Loucy (cell line): ENCODE results near the gene LTF.
"Not testable (repeated sequence)": the region's sequence is repeated elsewhere in the genome, so short reads cannot be mapped to it uniquely, and the experiment has no call there.

Experiments used
- H2AFZ ChIP-seq: fragments of 200-600 bp; sonication (generic); 2 replicates; pipeline ENCODE4 v1.6.0; 2016; ENCODE audit warnings: antibody characterized with exemption, mild to moderate bottlenecking, low read length, moderate library complexity
- H3F3A ChIP-seq: fragments of 200-600 bp; 2 replicates; pipeline ENCODE4 v1.6.0; 2016; ENCODE audit warnings: antibody characterized with exemption, low read depth, mild to moderate bottlenecking
- H3K27me3 ChIP-seq: fragments of 200-600 bp; sonication (generic); 2 replicates; pipeline ENCODE4 v1.6.1; 2014; ENCODE audit warnings: low read length, mild to moderate bottlenecking; ENCODE audit not compliant: insufficient read depth, poor library complexity, severe bottlenecking
- H3K36me3 ChIP-seq: fragments of 200-600 bp; sonication (generic); 2 replicates; pipeline ENCODE4 v1.6.1; 2016; ENCODE audit warnings: low read length; ENCODE audit not compliant: insufficient read depth
- H3K4me1 ChIP-seq: fragments of 200-600 bp; sonication (generic); 2 replicates; pipeline ENCODE4 v1.5.1; 2014; ENCODE audit warnings: low read length, mild to moderate bottlenecking; ENCODE audit not compliant: insufficient read depth, poor library complexity, severe bottlenecking
- H3K4me2 ChIP-seq: fragments of 200-600 bp; sonication (generic); 2 replicates; pipeline ENCODE4 v1.6.0; 2014; ENCODE audit warnings: antibody characterized with exemption, low read length, low read depth, mild to moderate bottlenecking; ENCODE audit not compliant: poor library complexity, severe bottlenecking
- H3K4me3 ChIP-seq: fragments of 200-600 bp; sonication (generic); 2 replicates; pipeline ENCODE4 v1.5.1; 2014; ENCODE audit warnings: low read length, mild to moderate bottlenecking, mixed read lengths; ENCODE audit not compliant: poor library complexity, severe bottlenecking
- H3K79me2 ChIP-seq: fragments of 200-600 bp; sonication (generic); 2 replicates; pipeline ENCODE4 v1.6.1; 2014; ENCODE audit warnings: low read length; ENCODE audit not compliant: insufficient read depth
- H3K9ac ChIP-seq: fragments of 200-600 bp; sonication (generic); 2 replicates; pipeline ENCODE4 v1.6.0; 2014; ENCODE audit warnings: mild to moderate bottlenecking, low read depth, low read length, moderate library complexity; ENCODE audit not compliant: poor library complexity, severe bottlenecking
- H3K9me2 ChIP-seq: fragments of 200-600 bp; sonication (generic); replicated peaks from 2 replicates; pipeline ENCODE4 v1.6.1; 2016; ENCODE audit warnings: low read depth, low read length, mixed read lengths
- H3K9me3 ChIP-seq: fragments of 200-600 bp; sonication (generic); 2 replicates; pipeline ENCODE4 v1.6.1; 2014; ENCODE audit warnings: mild to moderate bottlenecking, antibody characterized with exemption, low read length, low read depth; ENCODE audit not compliant: insufficient read depth
- H4K20me1 ChIP-seq: fragments of 200-600 bp; sonication (generic); 2 replicates; pipeline ENCODE4 v1.6.0; 2014; ENCODE audit warnings: antibody characterized with exemption, low read length, mild to moderate bottlenecking; ENCODE audit not compliant: insufficient read depth, poor library complexity, severe bottlenecking
- EZH2phosphoT487 ChIP-seq: fragments of 200-600 bp; IDR thresholded peaks from 2 replicates; pipeline ENCODE4 v1.6.1; 2018; ENCODE audit warnings: antibody characterized with exemption, mild to moderate bottlenecking, moderate library complexity, borderline replicate concordance
- TF ChIP-seq, protein P1 (sequence below): fragments of 200-600 bp; sonication (generic); conservative IDR thresholded peaks from 2 replicates; pipeline ENCODE4 v1.5.1; 2014; ENCODE audit warnings: mild to moderate bottlenecking, antibody characterized with exemption, low read length

LTF gene

DNA sequence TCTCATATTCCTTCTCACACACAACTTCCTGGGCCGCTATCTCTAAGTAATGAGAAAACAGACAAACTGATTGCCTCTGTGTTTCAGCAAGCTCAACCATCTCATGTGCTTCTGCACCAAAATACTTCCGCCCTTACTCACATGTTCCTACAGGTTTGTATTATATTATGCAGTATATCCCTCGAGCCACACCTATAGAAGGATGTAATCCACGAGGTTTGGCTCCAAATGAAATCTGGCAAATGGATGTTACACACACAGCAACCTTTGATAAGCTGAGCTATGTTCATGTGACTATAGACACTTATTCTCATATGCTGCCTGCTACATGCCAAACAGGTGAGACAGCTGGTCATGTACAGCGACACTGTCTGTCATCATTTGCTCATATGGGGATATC lies 35.0 kb downstream of the LTF start:
- no peak for TF ChIP-seq EZH2phosphoT487
- TF ChIP-seq, protein P1, sequence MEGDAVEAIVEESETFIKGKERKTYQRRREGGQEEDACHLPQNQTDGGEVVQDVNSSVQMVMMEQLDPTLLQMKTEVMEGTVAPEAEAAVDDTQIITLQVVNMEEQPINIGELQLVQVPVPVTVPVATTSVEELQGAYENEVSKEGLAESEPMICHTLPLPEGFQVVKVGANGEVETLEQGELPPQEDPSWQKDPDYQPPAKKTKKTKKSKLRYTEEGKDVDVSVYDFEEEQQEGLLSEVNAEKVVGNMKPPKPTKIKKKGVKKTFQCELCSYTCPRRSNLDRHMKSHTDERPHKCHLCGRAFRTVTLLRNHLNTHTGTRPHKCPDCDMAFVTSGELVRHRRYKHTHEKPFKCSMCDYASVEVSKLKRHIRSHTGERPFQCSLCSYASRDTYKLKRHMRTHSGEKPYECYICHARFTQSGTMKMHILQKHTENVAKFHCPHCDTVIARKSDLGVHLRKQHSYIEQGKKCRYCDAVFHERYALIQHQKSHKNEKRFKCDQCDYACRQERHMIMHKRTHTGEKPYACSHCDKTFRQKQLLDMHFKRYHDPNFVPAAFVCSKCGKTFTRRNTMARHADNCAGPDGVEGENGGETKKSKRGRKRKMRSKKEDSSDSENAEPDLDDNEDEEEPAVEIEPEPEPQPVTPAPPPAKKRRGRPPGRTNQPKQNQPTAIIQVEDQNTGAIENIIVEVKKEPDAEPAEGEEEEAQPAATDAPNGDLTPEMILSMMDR: no peak

DNA sequence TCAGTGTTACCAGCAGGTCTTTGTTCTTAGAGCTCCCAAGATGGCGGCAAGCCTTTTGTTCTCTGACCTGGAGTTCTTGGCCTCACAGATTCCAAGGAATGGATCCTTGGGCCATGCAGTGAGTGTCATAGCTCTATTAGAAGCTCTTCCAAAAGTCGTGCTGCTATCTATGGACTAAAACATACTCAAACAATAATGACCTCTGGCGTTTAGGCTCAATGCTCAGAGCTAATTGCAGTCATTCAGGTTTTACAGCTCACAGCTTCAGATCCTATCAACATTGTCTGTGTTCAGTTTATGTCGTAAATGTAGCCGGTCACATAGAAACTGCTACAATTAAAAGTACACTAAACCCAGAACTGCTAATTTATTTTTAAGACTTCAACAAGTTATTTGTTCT lies 35.5 kb downstream of the LTF start:
- no peaks in the 10 kb centered on the region; the same call in 1 of the 2 replicates for H3K9me3 ChIP-seq
- H3K4me2 ChIP-seq: no peak overlapping the region

More for the DNA sequence above, 35.0 kb downstream of the LTF start:
- no peaks in the 10 kb centered on the region for H4K20me1 ChIP-seq
- H3K4me3 ChIP-seq: no peak overlapping the region
- H3K4me2 ChIP-seq: no peak overlapping the region
- no peaks in the 10 kb centered on the region for H3K9me2 ChIP-seq
- H3K4me1 ChIP-seq: peaks cover 49% of the 10 kb centered on the region
- no peak overlapping the region for H3K9ac ChIP-seq
- H3K9me3 ChIP-seq: no peaks in the 10 kb centered on the region; the same call in 1 of the 2 replicates
- no peaks in the 10 kb centered on the region for H3K79me2 ChIP-seq
- 0 out of 2 replicates have a peak, but pooled peaks cover 2% of the 10 kb centered on the region for H3F3A ChIP-seq
- H3K36me3 ChIP-seq: no peaks in the 10 kb centered on the region
- no peak overlapping the region for H2AFZ ChIP-seq
- no peaks in the 10 kb centered on the region for H3K27me3 ChIP-seq

DNA sequence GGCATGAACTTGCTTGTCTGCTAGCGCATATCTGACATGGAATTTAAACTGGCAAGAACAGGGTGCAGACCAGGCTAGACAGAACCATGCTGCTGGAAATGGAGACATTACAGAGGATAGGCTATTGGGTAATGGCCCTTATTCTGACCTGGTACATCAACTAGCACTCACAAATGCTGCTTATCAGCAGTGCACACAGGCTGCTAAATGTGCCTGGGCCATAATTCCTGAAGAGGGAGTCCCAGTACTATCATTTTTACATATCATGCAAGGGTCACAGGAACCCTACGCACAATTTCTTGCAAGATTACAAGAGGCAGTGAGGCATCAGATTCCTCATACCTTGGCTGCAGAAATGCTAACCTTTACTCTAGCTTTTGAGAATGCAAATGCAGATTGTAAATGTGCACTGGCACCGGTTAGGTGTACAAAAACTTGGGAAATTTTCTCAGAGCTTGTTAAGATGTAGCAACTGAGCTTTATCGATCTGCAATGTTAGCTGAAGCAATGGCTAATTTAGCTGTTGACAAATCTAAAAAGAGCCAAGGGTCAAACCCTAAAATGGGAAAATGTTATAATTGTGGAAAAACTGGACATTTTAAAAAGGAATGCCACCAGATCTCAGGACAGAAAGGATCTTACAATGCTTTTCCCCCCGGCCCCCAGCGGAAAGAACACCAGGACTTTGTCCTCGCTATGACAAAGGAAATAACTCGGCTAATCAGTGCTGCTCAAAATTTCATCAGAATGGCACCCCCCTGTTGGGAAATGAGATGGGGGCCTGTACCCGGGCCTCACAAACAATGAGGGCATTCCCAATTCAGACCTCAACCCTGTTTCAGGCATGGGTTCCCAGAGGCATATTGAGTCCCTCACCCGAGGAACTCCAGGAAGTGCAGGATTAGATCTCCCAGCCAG lies 36.5 kb downstream of the LTF start:
- H3K4me3 ChIP-seq: no peak overlapping the region
- H3K27me3 ChIP-seq: no peaks in the 10 kb centered on the region
- no peaks in the 10 kb centered on the region for H3K36me3 ChIP-seq
- H3K79me2 ChIP-seq: no peaks in the 10 kb centered on the region
- H3K9ac ChIP-seq: no peak overlapping the region
- no peaks in the 10 kb centered on the region for H4K20me1 ChIP-seq
- TF ChIP-seq, protein P1: peak; percentile 41
- no peak for TF ChIP-seq EZH2phosphoT487
- no peaks in the 10 kb centered on the region for H3K9me2 ChIP-seq
- H3K9me3 ChIP-seq: no peaks in the 10 kb centered on the region
- 0 out of 2 replicates have a peak, but pooled peaks cover 2% of the 10 kb centered on the region for H3F3A ChIP-seq
- no peak overlapping the region for H3K4me2 ChIP-seq
- no peak overlapping the region for H2AFZ ChIP-seq
- peaks cover 37% of the 10 kb centered on the region for H3K4me1 ChIP-seq

More for the DNA sequence above, 35.5 kb downstream of the LTF start:
- Histone ChIP-seq H3K9ac (no peak overlapping the region), H3K9me2 (no peaks in the 10 kb centered on the region), H3K4me3 (no peak overlapping the region), H3K36me3 (no peaks in the 10 kb centered on the region), H3K79me2 (no peaks in the 10 kb centered on the region), H2AFZ (no peak overlapping the region), H3F3A (0 out of 2 replicates have a peak, but pooled peaks cover 2% of the 10 kb centered on the region), H3K4me1 (peaks cover 48% of the 10 kb centered on the region), H4K20me1 (no peaks in the 10 kb centered on the region), H3K27me3 (no peaks in the 10 kb centered on the region)
- no peak for TF ChIP-seq EZH2phosphoT487
- TF ChIP-seq, protein P1: no peak

DNA sequence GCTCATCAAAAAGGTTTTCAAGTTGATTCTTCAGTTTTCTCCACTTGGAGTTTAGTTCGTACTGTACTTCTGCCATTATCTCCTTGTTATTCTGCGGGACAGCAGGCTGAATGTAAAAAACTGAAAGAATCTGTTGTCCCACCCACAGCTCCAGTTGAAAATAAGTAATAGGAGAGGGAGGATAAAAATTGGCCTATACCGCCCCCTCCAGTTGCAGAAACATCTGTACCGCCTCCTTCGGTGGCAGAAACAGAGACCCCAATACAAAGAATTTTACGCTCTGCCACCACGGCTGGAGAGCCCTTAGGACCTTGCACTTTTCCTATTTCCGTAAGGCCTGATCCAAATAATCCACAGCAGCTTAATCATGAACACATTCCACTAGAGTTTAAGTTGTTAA lies 37.3 kb downstream of the LTF start:
- not testable (repeated sequence) for H3K36me3 ChIP-seq, H3F3A ChIP-seq, H3K9me2 ChIP-seq

GRCh38 chr3:46426476-46426875 lies 38.2 kb downstream of the LTF start:
- H3K9ac ChIP-seq, H2AFZ ChIP-seq, H3K9me3 ChIP-seq, H3F3A ChIP-seq, H3K27me3 ChIP-seq, H3K36me3 ChIP-seq, H3K9me2 ChIP-seq, H4K20me1 ChIP-seq, H3K79me2 ChIP-seq: not testable (repeated sequence)
- Histone ChIP-seq H3K4me3 (peak overlapping the region; percentile 18), H3K4me2 (peak overlapping the region; percentile 41), H3K4me1 (peaks cover 30% of the 10 kb centered on the region)

More for the DNA sequence above, 37.3 kb downstream of the LTF start:
- not testable (repeated sequence) for H3K4me3 ChIP-seq, H3K79me2 ChIP-seq, H3K4me2 ChIP-seq, H2AFZ ChIP-seq, H3K9me3 ChIP-seq, H3K27me3 ChIP-seq, H3K9ac ChIP-seq, H4K20me1 ChIP-seq
- H3K4me1 ChIP-seq: peaks cover 30% of the 10 kb centered on the region
